ENCODE measurements around the gene CEP128.

The CEP128 gene

DNA sequence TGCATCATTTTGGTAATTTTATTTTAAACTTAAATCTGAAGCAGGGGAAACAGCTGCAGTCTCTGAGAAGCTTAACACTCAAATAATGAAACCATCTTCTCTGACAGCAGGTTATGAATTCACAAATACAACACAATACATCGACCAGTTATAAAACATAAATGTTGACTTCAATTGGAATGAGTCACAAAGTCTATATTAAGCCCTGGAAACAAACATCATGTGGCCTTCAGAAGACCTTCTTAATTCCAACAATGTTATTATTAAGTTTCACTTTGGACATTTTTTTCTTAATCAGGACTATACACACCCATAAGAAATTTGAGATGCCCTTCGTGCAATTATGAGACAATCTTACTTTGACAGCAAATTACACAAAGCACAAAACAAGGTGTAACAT is 68.9 kb downstream of the CEP128 start:
- no peak for DNase-seq

GRCh38 chr14:80868260-80868659 is 73.3 kb downstream of the CEP128 start:
- DNase-seq = no peak

DNA sequence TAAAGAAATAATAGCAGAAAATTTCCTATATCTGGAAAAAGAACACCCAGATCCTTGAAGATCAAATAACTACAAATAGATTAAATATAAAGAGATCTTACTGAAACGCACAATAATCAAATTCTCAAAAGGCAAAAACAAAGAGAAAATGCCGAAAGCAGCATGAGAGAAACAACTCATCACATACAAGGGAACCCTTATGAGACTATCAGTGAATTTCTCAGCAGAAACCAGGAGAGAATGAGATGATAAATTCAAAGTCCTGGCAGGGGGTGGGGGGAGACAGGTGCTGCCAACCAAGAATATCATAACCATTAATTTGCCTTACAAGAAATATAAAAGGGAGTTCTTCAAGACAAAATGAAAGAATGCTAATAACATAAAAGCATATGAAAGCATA is 73.7 kb downstream of the CEP128 start:
- no peak for DNase-seq

- no peak for DNase-seq
Observed at GRCh38 chr14:80867091-80867490, 74.4 kb downstream of the CEP128 start.

GRCh38 chr14:80865565-80865964 is 76.0 kb downstream of the CEP128 start:
- no peak for DNase-seq

GRCh38 chr14:80862983-80863382 is 78.6 kb downstream of the CEP128 start:
- no peak for DNase-seq

GRCh38 chr14:80862541-80862940 is 79.0 kb downstream of the CEP128 start:
- no peak for DNase-seq

- peak; percentile 8 to 52 for DNase-seq
Observed at GRCh38 chr14:80850197-80850814, 91.2 kb downstream of the CEP128 start.

GRCh38 chr14:80847070-80847469 is 94.5 kb downstream of the CEP128 start:
- DNase-seq = no peak

GRCh38 chr14:80845856-80846255 is 95.7 kb downstream of the CEP128 start:
- DNase-seq = no peak

DNA sequence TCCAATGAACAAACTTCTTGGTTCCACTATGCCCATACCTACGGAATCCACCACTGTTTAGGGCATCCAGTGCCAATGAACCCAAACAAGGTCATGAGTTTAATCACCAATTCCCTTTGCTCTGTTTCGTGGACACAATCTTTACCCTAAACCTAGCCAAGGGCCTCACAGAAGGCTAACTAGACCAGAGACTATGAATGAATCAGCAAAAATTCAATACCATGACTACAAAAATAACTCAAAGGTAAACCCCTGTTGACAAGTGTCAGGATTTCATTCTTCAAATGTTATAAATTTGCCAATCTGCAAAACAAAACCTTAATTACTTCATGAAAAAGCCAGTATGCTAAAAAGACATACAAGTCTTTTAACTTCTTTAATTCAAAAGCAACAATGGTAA is 96.7 kb downstream of the CEP128 start:
- no peak for DNase-seq

GRCh38 chr14:80839743-80840142 is 101.8 kb downstream of the CEP128 start:
- no peak for DNase-seq

DNA sequence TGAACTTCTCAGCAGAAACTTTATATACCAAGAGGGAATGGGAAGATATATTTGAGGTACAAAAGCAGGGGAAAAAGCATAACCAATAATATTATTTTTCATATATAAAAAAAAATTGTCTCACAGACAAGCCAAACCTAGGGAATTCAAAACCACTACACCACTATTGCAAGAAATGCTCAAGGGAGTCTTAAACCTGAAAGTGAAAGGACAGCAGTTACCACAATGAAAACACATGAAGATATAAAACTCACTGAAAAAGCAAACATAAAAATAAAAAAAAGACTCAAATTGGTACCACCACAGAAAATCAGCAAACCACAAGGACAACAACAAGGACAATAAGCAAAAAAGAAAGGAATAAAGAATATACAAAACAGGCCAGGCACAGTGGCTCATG is 131.9 kb downstream of the CEP128 start:
- no peak for DNase-seq

DNA sequence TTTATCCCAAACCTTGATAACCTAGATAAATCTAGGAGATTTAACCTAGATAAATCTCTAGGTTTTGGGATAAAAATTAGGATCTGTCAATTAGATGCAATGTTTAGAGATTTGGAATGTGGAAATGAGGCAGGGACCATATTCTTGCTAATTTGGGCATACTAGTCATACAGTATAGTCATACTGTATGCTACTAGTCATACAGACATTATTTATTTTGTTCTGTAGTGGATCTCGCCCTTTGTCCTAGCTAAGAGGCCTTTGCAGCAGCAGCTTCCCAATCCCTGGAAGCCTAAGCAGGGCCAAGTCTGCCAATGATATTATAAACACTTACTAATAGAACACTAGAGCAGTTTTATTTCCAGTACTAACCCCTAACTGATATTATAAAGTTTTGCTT is 136.4 kb downstream of the CEP128 start:
- DNase-seq = no peak

- DNase-seq = no peak
Observed at GRCh38 chr14:80798878-80799277, 142.7 kb downstream of the CEP128 start.

DNA sequence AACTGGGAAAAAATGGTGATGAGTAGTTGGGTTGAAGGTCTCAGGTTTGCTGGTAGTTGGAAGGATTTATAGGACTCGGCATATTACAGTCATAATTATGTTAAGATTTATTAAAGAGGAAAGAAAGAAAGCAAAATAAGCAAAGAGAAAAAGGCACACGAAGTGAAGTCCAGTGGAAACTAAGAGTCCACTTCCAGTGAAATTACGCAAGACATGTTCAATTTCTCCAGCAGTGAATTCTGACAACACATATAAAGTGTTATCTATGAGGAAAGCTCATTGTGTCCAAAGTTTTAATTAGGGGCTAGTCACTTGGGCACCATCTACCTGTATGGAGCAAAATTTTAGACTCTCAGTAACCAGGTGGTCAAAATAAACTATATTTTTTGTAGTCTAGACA is 143.3 kb downstream of the CEP128 start:
- no peak for DNase-seq

- DNase-seq = no peak
Observed at GRCh38 chr14:80792771-80793170, 148.8 kb downstream of the CEP128 start.

DNA sequence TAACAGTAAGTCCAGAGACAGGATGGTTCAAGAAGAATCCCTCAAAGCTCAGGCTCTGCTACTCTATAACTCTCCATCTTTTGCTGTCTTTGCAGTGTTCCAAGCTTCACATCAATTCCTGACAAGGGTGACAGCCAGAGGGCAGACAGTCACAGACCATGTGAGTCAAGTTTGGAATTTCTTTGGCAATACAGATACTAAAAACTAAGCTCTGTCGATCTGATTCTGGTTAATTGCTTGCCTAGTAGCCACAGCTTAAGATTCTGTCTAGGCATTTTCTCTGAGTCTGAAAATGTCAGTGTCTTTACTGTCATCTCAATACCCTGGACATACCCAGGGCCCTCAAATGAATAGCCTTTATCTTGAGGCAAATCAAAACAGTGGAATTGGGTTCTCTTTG is 153.7 kb downstream of the CEP128 start:
- DNase-seq = no peak

- no peak for DNase-seq
Observed at GRCh38 chr14:80784820-80785219, 156.7 kb downstream of the CEP128 start.

- DNase-seq = no peak
Observed at GRCh38 chr14:80781972-80782367, 159.6 kb downstream of the CEP128 start.

DNA sequence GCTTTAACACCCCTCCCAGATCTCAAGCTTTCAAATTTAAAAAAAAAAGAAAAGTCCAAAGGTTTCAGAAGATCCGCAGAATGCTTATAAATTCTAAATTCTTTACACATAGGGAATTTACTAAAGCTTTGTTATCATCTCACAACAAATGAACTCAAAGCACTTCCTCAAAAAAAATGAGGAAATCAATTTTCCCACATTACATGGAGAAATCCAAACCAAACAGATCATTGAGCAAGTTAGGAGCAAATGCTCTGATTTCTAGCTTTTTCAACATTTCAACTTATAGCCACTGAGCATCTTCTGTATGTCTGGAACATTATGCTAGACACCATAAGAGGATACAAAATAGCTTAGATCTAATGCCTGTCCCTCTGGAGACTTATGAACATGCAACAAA is 161.0 kb downstream of the CEP128 start:
- DNase-seq = no peak

- DNase-seq = no peak
Observed at GRCh38 chr14:80776657-80777056, 164.9 kb downstream of the CEP128 start.

DNA sequence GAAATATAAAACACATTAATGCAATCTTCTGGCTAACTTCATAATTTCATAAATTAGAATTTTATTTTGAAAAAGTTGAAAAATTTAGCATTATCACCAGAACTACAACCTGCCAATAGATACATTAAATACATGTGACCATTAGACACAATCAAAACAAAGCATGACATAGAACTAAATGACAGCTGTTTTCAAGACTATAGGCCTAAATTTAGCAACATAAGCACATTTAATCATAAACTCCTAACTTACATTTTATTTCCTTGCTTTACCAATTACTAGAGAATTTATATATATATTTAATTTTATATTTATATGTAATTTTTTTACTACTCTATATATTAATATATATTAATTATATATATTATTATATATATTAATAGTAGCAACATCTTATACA is 165.4 kb downstream of the CEP128 start:
- DNase-seq = no peak

GRCh38 chr14:80772504-80772903 is 169.0 kb downstream of the CEP128 start:
- no peak for DNase-seq

- no peak for DNase-seq
Observed at GRCh38 chr14:80771201-80771600, 170.3 kb downstream of the CEP128 start.
